ENCODE results near the gene DLEC1. TPM values are rescaled to one million over a fixed set of nuclear protein-coding genes. Genes with fewer than 3 reads are reported as not detected.
"Not testable (repeated sequence)": the region's sequence is repeated elsewhere in the genome, so short reads cannot be mapped to it uniquely, and the experiment has no call there.

Gene DLEC1
- polyA plus RNA-seq, 1 experiment: 0.04 TPM

DNA sequence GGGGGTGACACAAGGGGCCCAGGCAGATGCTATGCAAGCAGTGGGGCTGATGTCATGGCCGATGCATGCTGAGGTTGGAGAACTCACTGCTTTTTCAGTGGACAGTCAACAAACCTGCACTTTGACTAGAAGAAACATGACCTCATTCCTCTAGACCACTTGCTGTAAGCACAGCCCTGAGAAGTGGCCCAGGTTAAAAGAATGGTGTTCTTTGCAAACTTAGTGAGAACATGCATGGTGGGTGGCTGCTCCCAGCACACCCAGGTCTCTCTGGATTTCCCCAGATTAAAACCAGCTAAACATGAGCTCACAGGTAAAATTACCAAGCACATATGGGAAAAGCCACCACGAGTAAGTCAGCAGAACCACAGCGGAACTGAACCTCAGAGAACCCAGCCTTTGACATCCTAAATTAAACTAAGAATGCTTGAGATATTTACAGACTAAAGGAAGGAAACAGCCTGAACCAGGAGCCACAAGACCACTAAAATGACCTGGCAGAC, 15.5 kb downstream of the DLEC1 start:
- Histone ChIP-seq H3K9me3 (ENCODE audit: control insufficient read depth, insufficient read depth, low read length) (no peaks in the 10 kb centered on the region; the same call in 1 of the 2 replicates), H3K27ac (ENCODE audit: low read depth, low read length) (no peak overlapping the region), H3K4me3 (ENCODE audit: low read depth, low read length) (no peak overlapping the region), H3K27me3 (ENCODE audit: control insufficient read depth, insufficient read depth, low read length) (no peaks in the 10 kb centered on the region)
- ChIA-PET POLR2A (no interaction called here), CTCF (no interaction called here)
- TF ChIP-seq, protein P1, sequence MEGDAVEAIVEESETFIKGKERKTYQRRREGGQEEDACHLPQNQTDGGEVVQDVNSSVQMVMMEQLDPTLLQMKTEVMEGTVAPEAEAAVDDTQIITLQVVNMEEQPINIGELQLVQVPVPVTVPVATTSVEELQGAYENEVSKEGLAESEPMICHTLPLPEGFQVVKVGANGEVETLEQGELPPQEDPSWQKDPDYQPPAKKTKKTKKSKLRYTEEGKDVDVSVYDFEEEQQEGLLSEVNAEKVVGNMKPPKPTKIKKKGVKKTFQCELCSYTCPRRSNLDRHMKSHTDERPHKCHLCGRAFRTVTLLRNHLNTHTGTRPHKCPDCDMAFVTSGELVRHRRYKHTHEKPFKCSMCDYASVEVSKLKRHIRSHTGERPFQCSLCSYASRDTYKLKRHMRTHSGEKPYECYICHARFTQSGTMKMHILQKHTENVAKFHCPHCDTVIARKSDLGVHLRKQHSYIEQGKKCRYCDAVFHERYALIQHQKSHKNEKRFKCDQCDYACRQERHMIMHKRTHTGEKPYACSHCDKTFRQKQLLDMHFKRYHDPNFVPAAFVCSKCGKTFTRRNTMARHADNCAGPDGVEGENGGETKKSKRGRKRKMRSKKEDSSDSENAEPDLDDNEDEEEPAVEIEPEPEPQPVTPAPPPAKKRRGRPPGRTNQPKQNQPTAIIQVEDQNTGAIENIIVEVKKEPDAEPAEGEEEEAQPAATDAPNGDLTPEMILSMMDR (IDR thresholded peaks at IDR 0.05; ENCODE audit: low read depth, low read length): no peak
- DNase-seq (ENCODE audit: low read depth, low spot score): no peak

DNA sequence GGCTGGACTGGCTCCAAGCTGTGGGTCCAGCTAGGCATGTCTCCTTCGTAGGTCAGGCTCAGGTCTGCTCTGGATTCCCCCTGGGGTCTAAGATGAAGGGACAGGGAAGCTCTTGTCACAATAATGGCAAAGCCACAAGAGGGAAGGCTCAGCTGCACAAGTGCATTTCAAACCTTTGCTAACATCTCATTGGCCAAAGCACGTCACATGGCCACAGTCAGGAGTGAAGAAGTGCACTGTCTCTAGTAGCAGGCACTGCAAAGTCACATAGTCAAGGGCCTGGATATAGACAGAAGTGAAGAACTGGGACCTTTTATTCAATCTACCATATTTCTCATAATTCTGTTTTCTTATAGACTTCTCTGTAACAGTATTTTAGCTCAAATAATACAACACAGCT, 20.1 kb downstream of the DLEC1 start:
- CTCF ChIA-PET: no interaction called here

DNA sequence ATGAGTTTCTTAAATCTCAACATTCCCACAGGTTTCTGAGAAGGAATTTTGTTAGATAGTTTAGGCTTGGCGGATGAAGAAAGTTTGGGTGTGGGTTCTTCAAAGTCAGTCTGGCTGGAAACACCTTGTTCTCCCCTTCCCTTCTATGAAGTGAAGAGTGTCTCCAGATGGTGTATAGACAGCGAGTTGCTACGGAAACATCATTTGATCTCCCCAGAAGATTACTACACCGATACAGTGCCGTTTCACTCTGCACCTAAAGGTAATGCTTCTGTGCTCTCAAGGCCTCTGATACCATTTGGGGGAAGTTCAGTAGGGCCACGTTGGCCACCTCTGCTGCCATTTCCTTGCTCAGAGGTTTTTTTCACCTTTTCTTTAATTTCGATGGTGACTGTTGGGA, 20.6 kb downstream of the DLEC1 start:
- TF ChIP-seq, protein P1 (IDR thresholded peaks at IDR 0.05; ENCODE audit: low read depth, low read length): no peak
- POLR2A ChIA-PET: no interaction called here
- no peak overlapping the region for H3K4me3 ChIP-seq (ENCODE audit: low read depth, low read length)
- H3K27me3 ChIP-seq (ENCODE audit: control insufficient read depth, insufficient read depth, low read length): peaks cover 2% of the 10 kb centered on the region
- CTCF ChIA-PET: no interaction called here
- H3K27ac ChIP-seq (ENCODE audit: low read depth, low read length): no peak overlapping the region
- DNase-seq (ENCODE audit: low read depth, low spot score): no peak
- H3K9me3 ChIP-seq (ENCODE audit: control insufficient read depth, insufficient read depth, low read length): no peaks in the 10 kb centered on the region; the same call in 1 of the 2 replicates

More for the DNA sequence above, 20.1 kb downstream of the DLEC1 start:
- Histone ChIP-seq H3K27me3 (ENCODE audit: control insufficient read depth, insufficient read depth, low read length) (peaks cover 2% of the 10 kb centered on the region), H3K4me3 (ENCODE audit: low read depth, low read length) (no peak overlapping the region), H3K27ac (ENCODE audit: low read depth, low read length) (no peak overlapping the region), H3K9me3 (ENCODE audit: control insufficient read depth, insufficient read depth, low read length) (no peaks in the 10 kb centered on the region)
- no peak for DNase-seq (ENCODE audit: low read depth, low spot score)
- TF ChIP-seq, protein P1 (IDR thresholded peaks at IDR 0.05; ENCODE audit: low read depth, low read length): no peak
- POLR2A ChIA-PET: no interaction called here

DNA sequence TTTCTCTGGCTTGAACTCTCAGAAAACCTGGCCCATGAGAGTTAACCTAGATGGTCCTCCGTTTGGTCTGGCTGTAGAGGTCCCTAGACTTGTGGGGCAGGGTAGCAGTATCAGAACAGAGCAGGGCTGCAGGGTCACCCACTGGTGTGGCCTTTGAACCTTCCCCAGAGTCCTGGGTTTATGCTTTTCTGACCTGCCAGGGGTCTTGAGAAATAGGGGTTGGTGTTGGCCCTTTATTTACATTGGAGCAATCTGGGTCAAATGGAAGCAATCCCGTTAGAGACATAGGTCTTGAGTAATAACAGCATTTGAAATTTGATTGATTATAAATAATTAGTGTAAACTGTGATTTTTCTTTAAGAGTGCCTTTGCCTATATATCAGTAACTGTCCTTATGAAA, 23.8 kb downstream of the DLEC1 start:
- TF ChIP-seq, protein P1 (IDR thresholded peaks at IDR 0.05; ENCODE audit: low read depth, low read length): no peak
- Histone ChIP-seq H3K27ac (ENCODE audit: low read depth, low read length) (no peak overlapping the region), H3K27me3 (ENCODE audit: control insufficient read depth, insufficient read depth, low read length) (peaks cover 2% of the 10 kb centered on the region), H3K9me3 (ENCODE audit: control insufficient read depth, insufficient read depth, low read length) (peaks cover 3% of the 10 kb centered on the region; the same call in 1 of the 2 replicates), H3K4me3 (ENCODE audit: low read depth, low read length) (no peak overlapping the region)
- ChIA-PET CTCF (no interaction called here), POLR2A (no interaction called here)
- DNase-seq (ENCODE audit: low read depth, low spot score): no peak

DNA sequence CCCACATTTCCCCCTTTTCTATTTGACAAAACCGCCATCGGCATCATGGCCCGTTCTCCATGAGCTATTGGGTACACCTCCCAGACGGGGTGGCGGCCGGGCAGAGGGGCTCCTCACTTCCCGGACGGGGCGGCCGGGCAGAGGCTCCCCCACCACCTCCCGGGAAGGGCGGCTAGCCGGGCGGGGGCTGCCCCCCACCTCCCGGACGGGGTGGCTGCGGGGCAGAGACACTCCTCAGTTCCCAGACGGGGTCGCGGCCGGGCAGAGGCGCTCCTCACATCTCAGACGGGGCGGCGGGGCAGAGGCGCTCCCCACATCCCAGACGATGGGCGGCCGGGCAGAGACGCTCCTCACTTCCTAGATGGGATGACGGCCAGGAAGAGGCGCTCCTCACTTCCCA, 25.4 kb downstream of the DLEC1 start:
- POLR2A ChIA-PET; DNase-seq (ENCODE audit: low read depth, low spot score); CTCF ChIA-PET; H3K9me3 ChIP-seq (ENCODE audit: control insufficient read depth, insufficient read depth, low read length); H3K27ac ChIP-seq (ENCODE audit: low read depth, low read length); H3K27me3 ChIP-seq (ENCODE audit: control insufficient read depth, insufficient read depth, low read length); H3K4me3 ChIP-seq (ENCODE audit: low read depth, low read length): not testable (repeated sequence)
